CD4-positive, alpha-beta memory T cell (primary cell): ENCODE results near the gene KIAA1217. TPM values are rescaled to one million over a fixed set of nuclear protein-coding genes. Genes with fewer than 3 reads are reported as not detected.

Experiments
- CTCF ChIA-PET: fragments of 350-600 bp; sonication (Branson Sonifier 250); formaldehyde crosslinking; loops from one replicate; lab custom pipeline; 2021; ENCODE audit warnings: inconsistent platforms; ENCODE audit not compliant: partially characterized antibody; lab: Charles Lee
- POLR2A ChIA-PET: fragments of 350-600 bp; sonication (Branson Sonifier 250); formaldehyde crosslinking; loops from one replicate; lab custom pipeline; 2021; ENCODE audit not compliant: partially characterized antibody; lab: Charles Lee
- DNase-seq, 5 donors: peaks; one replicate each; pipeline versions ENCODE4 v3.0.0 to v3.0.0-alpha.2; 2020 to 2022; ENCODE audit warnings: mixed read lengths in 1 of 5
- H3K27ac ChIP-seq: one replicate; pipeline ENCODE4 v1.7.0; 2013; ENCODE audit warnings: low read depth, low read length
- H3K27me3 ChIP-seq: 2 replicates; pipeline ENCODE4 v1.7.0; 2013; ENCODE audit warnings: mild to moderate bottlenecking, low read length, moderate library complexity; ENCODE audit not compliant: insufficient read depth
- H3K36me3 ChIP-seq: 2 replicates; pipeline ENCODE4 v1.7.0; 2013; ENCODE audit warnings: mild to moderate bottlenecking, low read length, moderate library complexity; ENCODE audit not compliant: insufficient read depth
- H3K4me1 ChIP-seq: 2 replicates; pipeline ENCODE4 v1.7.0; 2013; ENCODE audit warnings: mild to moderate bottlenecking, low read length, moderate library complexity; ENCODE audit not compliant: insufficient read depth
- H3K4me3 ChIP-seq, 2 donors: one replicate each; pipeline ENCODE4 v1.7.0; 2013; ENCODE audit warnings: low read length in 2 of 2, mild to moderate bottlenecking in 1 of 2
- H3K9me3 ChIP-seq, 2 donors: one replicate each; pipeline ENCODE4 v1.7.0; 2013; ENCODE audit warnings: low read length in 2 of 2, control low read depth in 1 of 2; ENCODE audit not compliant: control insufficient read depth in 1 of 2
- H3K27ac Mint-ChIP-seq, 7 donors: one replicate each; pipeline ENCODE4 v1.8.0; 2020 to 2021; ENCODE audit warnings: mixed read lengths in 7 of 7, mild to moderate bottlenecking in 6 of 7, inconsistent platforms in 3 of 7, moderate library complexity in 3 of 7
- H3K27me3 Mint-ChIP-seq, 2 donors: one replicate each; pipeline ENCODE4 v1.8.0; 2020 to 2021; ENCODE audit warnings: mixed read lengths in 2 of 2
- H3K36me3 Mint-ChIP-seq, 2 donors: one replicate each; pipeline ENCODE4 v1.8.0; 2020 to 2021; ENCODE audit warnings: mixed read lengths in 2 of 2, inconsistent platforms in 1 of 2, mild to moderate bottlenecking in 1 of 2
- H3K4me1 Mint-ChIP-seq, 4 donors: one replicate each; pipeline ENCODE4 v1.8.0; 2020 to 2021; ENCODE audit warnings: mixed read lengths in 4 of 4, mild to moderate bottlenecking in 1 of 4
- H3K4me3 Mint-ChIP-seq, 8 donors: one replicate each; pipeline ENCODE4 v1.8.0; 2020 to 2021; ENCODE audit warnings: mixed read lengths in 8 of 8, mild to moderate bottlenecking in 7 of 8, moderate library complexity in 6 of 8, inconsistent platforms in 3 of 8
- H3K9me3 Mint-ChIP-seq, 8 donors: one replicate each; pipeline ENCODE4 v1.8.0; 2020 to 2021; ENCODE audit warnings: mixed read lengths in 8 of 8, mild to moderate bottlenecking in 5 of 8, inconsistent platforms in 3 of 8, moderate library complexity in 1 of 8
- intact Hi-C: fragments of 100-400 bp; cut with micrococcal nuclease; formaldehyde crosslinking; loops from one replicate; pipeline ENCODE4 v1.15.1; 2023
- polyA plus RNA-seq, 2 donors: library from polyadenylated mRNA; unstranded; fragments of 300-500 nt; fragmentation: Illumina TruSeq; gene quantifications; one replicate each; pipeline ENCODE4 v1.2.3, GENCODE V29; 2021
- total RNA-seq, 2 experiments: library from RNA; stranded (reverse); gene quantifications; one replicate each; pipeline ENCODE4 v1.2.3, GENCODE V29; 2021

Gene KIAA1217
- total and polyA plus RNA-seq, 4 experiments from 2014 or later: 0.69 to 0.75 (median 0.70) TPM; not detected in 1

DNA sequence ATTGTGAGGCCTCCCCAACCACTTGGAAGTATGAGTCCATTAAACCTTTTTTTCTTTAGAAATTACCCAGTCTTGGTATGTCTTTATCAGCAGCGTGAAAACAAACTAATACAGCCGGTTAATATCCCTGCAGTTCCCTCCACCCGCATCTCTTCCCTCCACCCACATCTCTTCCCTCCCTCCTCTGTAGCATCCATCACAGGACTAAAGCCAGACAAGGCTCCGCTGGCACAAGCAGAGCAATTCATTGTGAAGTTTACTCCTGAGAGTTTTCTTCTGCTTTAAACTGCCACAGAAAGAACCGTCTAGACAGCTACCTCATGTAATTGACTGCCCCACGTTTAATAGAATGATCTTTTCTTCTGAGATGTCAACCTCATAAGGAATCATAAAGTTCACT is 131.5 kb downstream of the KIAA1217 start:
- ChIA-PET CTCF (no interaction called here), POLR2A (no interaction called here)
- Mint-ChIP-seq H3K27me3 (peaks cover 4 to 5% of the 10 kb centered on the region in 2 donors), H3K4me3 (no peak overlapping the region), H3K9me3 (no peaks in the 10 kb centered on the region), H3K36me3 (no peaks in the 10 kb centered on the region), H3K27ac (no peak overlapping the region), H3K4me1 (no peaks in the 10 kb centered on the region)
- H3K4me3 ChIP-seq: no peak overlapping the region
- H3K9me3 ChIP-seq: no peaks in the 10 kb centered on the region
- H3K4me1 ChIP-seq: no peaks in the 10 kb centered on the region
- intact Hi-C loops: no loop called here
- DNase-seq: no peak
- no peaks in the 10 kb centered on the region for H3K36me3 ChIP-seq
- no peak overlapping the region for H3K27ac ChIP-seq
- no peaks in the 10 kb centered on the region for H3K27me3 ChIP-seq

DNA sequence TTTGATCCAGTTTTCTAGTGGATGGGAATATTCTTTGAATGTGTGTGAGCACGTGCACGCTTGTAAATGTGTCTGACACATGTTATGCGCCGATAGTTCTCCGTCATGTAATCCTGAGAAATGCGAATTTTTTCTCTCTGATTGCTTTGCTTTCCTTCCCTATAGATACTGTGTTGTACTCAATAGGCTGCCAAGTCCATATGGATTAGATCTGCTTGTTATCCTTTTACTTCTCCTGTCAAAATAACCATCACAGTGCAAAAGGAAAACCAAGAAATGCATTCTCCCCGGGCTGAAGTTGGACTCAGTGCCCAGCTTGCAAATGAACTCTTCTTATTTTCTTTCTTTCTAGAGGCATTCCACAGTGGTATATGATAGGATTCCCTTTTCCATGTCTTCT is 131.9 kb downstream of the KIAA1217 start:
- no peaks in the 10 kb centered on the region for H3K27me3 ChIP-seq
- no peaks in the 10 kb centered on the region for H3K9me3 Mint-ChIP-seq
- intact Hi-C loops: no loop called here
- no peaks in the 10 kb centered on the region for H3K36me3 ChIP-seq
- H3K27ac ChIP-seq: no peak overlapping the region
- ChIA-PET POLR2A (no interaction called here), CTCF (no interaction called here)
- peaks cover 4 to 5% of the 10 kb centered on the region in 2 donors for H3K27me3 Mint-ChIP-seq
- no peaks in the 10 kb centered on the region for H3K36me3 Mint-ChIP-seq
- no peak overlapping the region for H3K27ac Mint-ChIP-seq
- no peaks in the 10 kb centered on the region for H3K9me3 ChIP-seq
- H3K4me1 ChIP-seq: no peaks in the 10 kb centered on the region
- H3K4me3 Mint-ChIP-seq: no peak overlapping the region
- H3K4me3 ChIP-seq: no peak overlapping the region
- H3K4me1 Mint-ChIP-seq: no peaks in the 10 kb centered on the region
- no peak for DNase-seq

DNA sequence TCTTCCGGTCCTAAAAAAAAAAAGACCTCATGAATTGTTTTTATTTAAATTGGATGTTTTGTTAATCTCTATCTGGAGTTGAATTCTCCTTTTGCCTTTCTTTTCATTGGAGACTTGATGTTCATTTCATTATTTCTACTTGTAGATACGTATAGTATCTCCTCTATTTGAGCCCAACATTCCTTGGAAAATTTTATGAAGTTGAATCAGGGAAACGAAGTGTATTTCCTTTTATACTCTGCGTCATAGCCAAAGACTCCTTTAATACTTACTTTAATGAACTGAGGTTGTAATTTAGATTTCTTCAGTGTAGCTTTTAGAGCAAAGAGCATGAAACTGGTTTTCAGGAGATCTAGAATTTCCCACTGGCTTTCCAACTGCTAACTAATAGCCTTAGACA is 132.4 kb downstream of the KIAA1217 start:
- intact Hi-C loops: no loop called here
- Histone ChIP-seq H3K4me3 (no peak overlapping the region), H3K9me3 (no peaks in the 10 kb centered on the region), H3K27ac (no peak overlapping the region), H3K4me1 (no peaks in the 10 kb centered on the region), H3K36me3 (no peaks in the 10 kb centered on the region), H3K27me3 (no peaks in the 10 kb centered on the region)
- CTCF ChIA-PET: no interaction called here
- Mint-ChIP-seq H3K4me3 (no peak overlapping the region), H3K36me3 (no peaks in the 10 kb centered on the region), H3K27me3 (peaks cover 4 to 5% of the 10 kb centered on the region in 2 donors), H3K4me1 (no peaks in the 10 kb centered on the region), H3K27ac (no peak overlapping the region), H3K9me3 (no peaks in the 10 kb centered on the region)
- DNase-seq: no peak
- POLR2A ChIA-PET: no interaction called here

DNA sequence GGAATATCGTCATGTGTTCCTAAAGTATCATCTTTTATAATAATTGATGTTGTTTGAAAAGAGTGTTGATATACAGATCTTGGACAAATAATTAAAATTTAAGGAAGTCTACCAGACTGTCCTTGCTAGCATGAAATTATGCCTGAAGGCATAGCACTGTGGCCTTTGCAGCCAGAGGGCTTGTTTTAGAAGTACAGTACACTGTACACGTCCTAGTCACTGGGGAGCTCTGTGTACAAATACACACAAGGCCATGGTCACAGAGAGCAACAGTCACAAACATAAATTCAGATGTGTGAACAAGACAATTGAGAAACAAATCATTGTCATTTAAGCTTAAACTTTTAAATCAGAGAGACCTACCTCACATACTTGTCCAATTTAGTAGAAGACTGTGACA is 133.0 kb downstream of the KIAA1217 start:
- no peak for DNase-seq
- peaks cover 4 to 5% of the 10 kb centered on the region in 2 donors for H3K27me3 Mint-ChIP-seq
- H3K4me1 ChIP-seq: no peaks in the 10 kb centered on the region
- CTCF ChIA-PET: interaction anchor here (0.7 kb wide), 1 partner anchor 740 kb away, joined by 3 read pairs; no protein-coding TSS in a partner anchor
- POLR2A ChIA-PET: no interaction called here
- H3K36me3 Mint-ChIP-seq: no peaks in the 10 kb centered on the region
- no peaks in the 10 kb centered on the region for H3K36me3 ChIP-seq
- no peaks in the 10 kb centered on the region for H3K27me3 ChIP-seq
- intact Hi-C loops: no loop called here
- no peaks in the 10 kb centered on the region for H3K9me3 Mint-ChIP-seq
- H3K4me3 ChIP-seq: no peak overlapping the region
- no peak overlapping the region for H3K4me3 Mint-ChIP-seq
- no peaks in the 10 kb centered on the region for H3K9me3 ChIP-seq
- no peak overlapping the region for H3K27ac ChIP-seq
- no peak overlapping the region for H3K27ac Mint-ChIP-seq
- H3K4me1 Mint-ChIP-seq: no peaks in the 10 kb centered on the region

DNA sequence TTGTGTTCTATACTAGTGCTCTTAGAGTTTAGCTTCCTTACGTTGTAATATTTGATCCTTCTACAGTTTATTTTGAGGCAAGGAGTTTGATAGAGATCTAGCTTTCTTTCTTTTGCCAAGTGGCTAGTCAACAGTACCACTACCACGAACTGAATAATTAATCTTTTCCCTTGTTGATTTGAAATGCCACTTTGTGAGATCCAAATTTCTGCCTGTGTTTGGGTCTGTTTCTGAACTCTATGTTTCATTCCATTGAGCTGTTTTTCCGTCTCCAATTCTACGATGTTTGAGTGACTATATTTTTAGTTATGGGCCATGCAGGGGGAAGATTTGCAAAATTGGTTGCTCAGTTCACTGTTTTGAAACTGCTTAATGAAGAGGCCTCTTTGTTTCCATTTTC is 134.7 kb downstream of the KIAA1217 start:
- Mint-ChIP-seq H3K27me3 (peaks cover 4 to 5% of the 10 kb centered on the region in 2 donors), H3K27ac (no peak overlapping the region), H3K4me3 (no peak overlapping the region), H3K36me3 (no peaks in the 10 kb centered on the region), H3K9me3 (no peaks in the 10 kb centered on the region), H3K4me1 (no peaks in the 10 kb centered on the region)
- no peaks in the 10 kb centered on the region for H3K9me3 ChIP-seq
- POLR2A ChIA-PET: no interaction called here
- H3K36me3 ChIP-seq: no peaks in the 10 kb centered on the region
- intact Hi-C loops: no loop called here
- H3K4me1 ChIP-seq: no peaks in the 10 kb centered on the region
- no peak overlapping the region for H3K4me3 ChIP-seq
- no peaks in the 10 kb centered on the region for H3K27me3 ChIP-seq
- CTCF ChIA-PET: no interaction called here
- H3K27ac ChIP-seq: no peak overlapping the region
- no peak for DNase-seq

DNA sequence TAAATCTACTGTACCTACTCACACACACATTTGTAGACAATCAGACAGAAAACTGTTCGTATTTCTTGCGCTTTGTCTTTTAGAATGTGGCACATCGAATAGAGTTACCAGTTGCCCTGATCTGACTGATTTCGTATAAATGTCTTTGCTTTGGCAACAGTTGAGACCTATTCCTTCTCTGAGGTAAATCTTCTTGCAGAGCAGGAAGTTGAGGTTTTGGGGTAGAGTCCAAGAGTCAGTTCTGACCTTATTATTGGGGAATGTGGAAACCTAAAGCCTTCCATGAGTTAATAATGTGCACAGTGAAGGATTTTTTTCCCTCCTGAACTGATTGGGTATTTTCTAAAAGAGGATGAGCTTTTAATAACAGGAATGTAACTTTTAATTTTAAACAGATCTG is 135.3 kb downstream of the KIAA1217 start:
- Histone ChIP-seq H3K27me3 (no peaks in the 10 kb centered on the region), H3K27ac (no peak overlapping the region), H3K4me3 (no peak overlapping the region), H3K9me3 (no peaks in the 10 kb centered on the region), H3K36me3 (no peaks in the 10 kb centered on the region), H3K4me1 (no peaks in the 10 kb centered on the region)
- no peak for DNase-seq
- no peaks in the 10 kb centered on the region for H3K4me1 Mint-ChIP-seq
- H3K36me3 Mint-ChIP-seq: no peaks in the 10 kb centered on the region
- no peaks in the 10 kb centered on the region for H3K9me3 Mint-ChIP-seq
- ChIA-PET CTCF (no interaction called here), POLR2A (no interaction called here)
- intact Hi-C loops: no loop called here
- H3K27ac Mint-ChIP-seq: no peak overlapping the region
- H3K27me3 Mint-ChIP-seq: peaks cover 4 to 5% of the 10 kb centered on the region in 2 donors
- H3K4me3 Mint-ChIP-seq: no peak overlapping the region

DNA sequence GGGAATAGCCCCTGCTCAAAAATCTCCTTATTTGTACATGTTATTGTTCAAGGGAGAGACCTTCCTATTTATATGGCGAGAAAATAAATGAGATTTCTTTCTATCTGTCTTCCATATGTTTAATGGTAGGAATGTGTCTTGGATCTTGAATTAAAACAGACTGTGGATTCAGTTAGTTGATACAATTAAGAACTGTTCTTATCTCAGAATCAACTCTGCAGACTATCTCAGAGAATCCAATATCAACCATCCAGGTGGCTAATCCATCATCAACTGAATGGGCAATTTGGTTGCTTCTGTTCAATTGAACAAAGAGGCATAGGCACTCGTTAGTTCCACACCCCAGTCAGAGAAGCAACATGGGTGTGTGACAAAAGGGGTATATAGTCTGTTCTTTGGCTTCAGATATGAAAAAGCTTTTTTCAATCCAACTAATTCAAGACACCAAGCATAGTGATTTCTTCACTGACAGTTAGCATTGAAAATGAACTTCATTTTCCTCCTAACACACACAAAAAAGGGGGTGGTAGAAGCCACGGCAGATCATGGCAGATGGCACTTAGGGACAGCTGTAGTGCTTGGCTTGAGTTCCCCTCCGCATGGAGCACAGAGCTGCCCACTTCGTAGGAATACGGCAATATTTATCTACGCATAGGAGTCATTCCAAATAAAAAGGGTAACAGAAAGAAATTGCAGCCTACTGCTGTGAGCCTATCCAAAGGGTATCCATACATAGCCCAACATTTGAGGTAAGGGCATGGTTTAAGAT is 135.9 kb downstream of the KIAA1217 start:
- Mint-ChIP-seq H3K27me3 (peaks cover 4 to 5% of the 10 kb centered on the region in 2 donors), H3K27ac (no peak overlapping the region), H3K36me3 (no peaks in the 10 kb centered on the region), H3K4me3 (no peak overlapping the region), H3K4me1 (no peaks in the 10 kb centered on the region), H3K9me3 (no peaks in the 10 kb centered on the region)
- intact Hi-C loops: no loop called here
- no peak overlapping the region for H3K4me3 ChIP-seq
- H3K36me3 ChIP-seq: no peaks in the 10 kb centered on the region
- no peaks in the 10 kb centered on the region for H3K9me3 ChIP-seq
- ChIA-PET CTCF (no interaction called here), POLR2A (no interaction called here)
- DNase-seq: no peak
- H3K27me3 ChIP-seq: no peaks in the 10 kb centered on the region
- no peak overlapping the region for H3K27ac ChIP-seq
- no peaks in the 10 kb centered on the region for H3K4me1 ChIP-seq
